Subcutaneous abdominal adipose tissue (tissue), 5 donors: ENCODE results near the gene HMCN1.
"Not testable (repeated sequence)": the region's sequence is repeated elsewhere in the genome, so short reads cannot be mapped to it uniquely, and the experiment has no call there.

Experiments used
- H3K27ac ChIP-seq: one replicate; pipeline ENCODE4 v1.7.0; 2013; ENCODE audit warnings: low read depth, mild to moderate bottlenecking, inconsistent platforms, low read length, moderate library complexity
- H3K27me3 ChIP-seq, 5 donors: one replicate each; pipeline ENCODE4 v1.7.0; 2013; ENCODE audit warnings: low read length in 5 of 5, inconsistent platforms in 1 of 5; ENCODE audit not compliant: control insufficient read depth in 5 of 5, insufficient read depth in 4 of 5
- H3K36me3 ChIP-seq, 5 donors: one replicate each; pipeline ENCODE4 v1.7.0; 2013; ENCODE audit warnings: low read length in 5 of 5; ENCODE audit not compliant: control insufficient read depth in 5 of 5, insufficient read depth in 5 of 5
- H3K4me1 ChIP-seq, 5 donors: one replicate each; pipeline ENCODE4 v1.7.0; 2013; ENCODE audit warnings: low read length in 5 of 5, mild to moderate bottlenecking in 3 of 5, moderate library complexity in 1 of 5; ENCODE audit not compliant: control insufficient read depth in 5 of 5, insufficient read depth in 5 of 5
- H3K4me3 ChIP-seq, 5 donors: one replicate each; pipeline ENCODE4 v1.7.0; 2013; ENCODE audit warnings: low read length in 5 of 5, low read depth in 1 of 5
- H3K9ac ChIP-seq, 5 donors: one replicate each; pipeline ENCODE4 v1.7.0; 2013; ENCODE audit warnings: low read length in 5 of 5, mild to moderate bottlenecking in 4 of 5, moderate library complexity in 3 of 5
- H3K9me3 ChIP-seq, 5 donors: one replicate each; pipeline ENCODE4 v1.7.0; 2013; ENCODE audit warnings: low read length in 5 of 5; ENCODE audit not compliant: control insufficient read depth in 5 of 5
- donor health status: healthy.
- donor health status: healthy.
- donor health status: healthy.
- donor health status: healthy.
- donor health status: healthy.

HMCN1 gene

DNA sequence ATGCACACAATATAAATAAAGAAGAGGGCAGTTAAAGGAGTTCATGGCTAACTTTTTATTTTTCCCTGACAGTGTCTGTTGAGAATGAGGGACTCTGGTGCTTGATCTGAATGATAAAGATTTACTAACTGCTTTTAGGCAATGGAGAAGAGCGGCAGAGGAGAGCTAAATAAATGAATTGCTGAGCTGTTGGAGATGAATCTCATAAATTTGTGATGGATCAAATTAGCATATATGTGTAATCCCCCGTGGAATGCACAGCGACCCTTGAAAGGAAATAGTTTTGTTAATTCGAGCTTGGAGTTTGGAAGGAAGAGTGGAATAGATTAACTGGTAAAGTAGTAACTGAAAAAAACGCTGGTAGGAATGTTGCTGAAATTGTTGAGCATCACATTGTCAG, 40.2 kb downstream of the HMCN1 start:
- Histone ChIP-seq H3K4me1 (no peaks in the 10 kb centered on the region), H3K27ac (no peak overlapping the region), H3K27me3 (no peaks in the 10 kb centered on the region), H3K4me3 (no peak overlapping the region), H3K36me3 (no peaks in the 10 kb centered on the region), H3K9me3 (peaks cover 0 to 4% (median 0%) of the 10 kb centered on the region in 5 donors), H3K9ac (no peak overlapping the region)

DNA sequence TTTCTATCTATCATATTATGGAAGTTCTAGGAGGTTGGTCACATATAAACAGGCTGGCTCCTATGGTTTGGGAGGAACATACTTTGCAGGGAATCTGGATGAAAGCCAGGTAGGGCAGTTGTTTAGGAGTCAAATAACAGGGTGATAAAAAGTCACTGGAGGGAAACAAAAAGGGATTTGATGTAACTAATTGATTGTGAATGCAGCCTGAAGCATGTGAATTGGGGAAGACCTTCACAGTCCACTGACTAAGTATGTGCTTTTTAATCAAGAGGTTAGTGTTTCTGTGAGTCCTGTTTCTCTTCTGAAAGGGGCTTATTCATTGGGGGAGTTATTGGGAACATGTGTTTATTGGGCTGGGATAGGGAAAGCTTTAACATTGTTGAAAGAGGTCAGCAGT, 41.3 kb downstream of the HMCN1 start:
- Histone ChIP-seq H3K4me3 (no peak overlapping the region), H3K36me3 (no peaks in the 10 kb centered on the region)

DNA sequence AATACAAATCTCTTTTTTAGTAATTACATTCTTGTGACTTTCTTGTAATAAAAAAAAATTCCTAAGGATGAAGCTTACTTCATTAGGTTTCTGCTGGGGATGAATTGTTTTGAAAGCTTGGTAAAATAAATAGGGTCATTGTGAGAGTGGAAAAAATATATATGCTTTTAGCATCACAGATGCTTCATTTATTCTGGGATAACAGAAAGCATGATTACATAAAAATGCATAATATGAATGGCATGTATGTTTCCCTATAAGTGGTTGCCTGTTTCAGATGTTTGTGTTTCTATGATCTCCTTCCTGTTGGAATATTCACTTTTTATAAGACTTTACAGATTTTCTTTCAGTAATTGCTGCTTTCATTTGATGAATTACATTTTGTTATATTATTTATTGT, 42.3 kb downstream of the HMCN1 start:
- no peaks in the 10 kb centered on the region for H3K36me3 ChIP-seq
- no peaks in the 10 kb centered on the region for H3K4me1 ChIP-seq
- H3K27ac ChIP-seq = no peak overlapping the region
- no peak overlapping the region for H3K4me3 ChIP-seq
- no peaks in the 10 kb centered on the region for H3K9me3 ChIP-seq
- H3K9ac ChIP-seq = no peak overlapping the region
- H3K27me3 ChIP-seq = no peaks in the 10 kb centered on the region

More for the DNA sequence above, 41.3 kb downstream of the HMCN1 start:
- H3K27me3 ChIP-seq = no peaks in the 10 kb centered on the region
- H3K27ac ChIP-seq = no peak overlapping the region
- no peaks in the 10 kb centered on the region for H3K9me3 ChIP-seq
- no peak overlapping the region for H3K9ac ChIP-seq
- H3K4me1 ChIP-seq = no peaks in the 10 kb centered on the region

DNA sequence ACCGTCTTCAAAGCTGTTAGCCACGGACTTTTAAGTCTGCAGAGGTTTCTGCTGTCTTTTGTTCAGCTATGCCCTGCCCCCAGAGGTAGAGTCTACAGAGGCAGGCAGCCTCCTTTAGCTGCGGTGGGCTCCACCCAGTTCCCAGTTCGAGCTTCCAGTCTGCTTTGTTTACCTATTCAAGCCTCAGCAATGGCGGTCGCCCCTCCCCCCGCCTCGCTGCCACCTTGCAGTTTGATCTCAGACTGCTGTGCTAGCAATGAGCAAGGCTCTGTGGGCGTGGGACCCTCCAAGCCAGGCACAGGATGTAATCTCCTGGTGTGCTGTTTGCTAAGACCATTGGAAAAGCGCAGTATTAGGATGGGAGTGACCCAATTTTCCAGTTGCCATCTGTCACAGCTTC, 49.7 kb downstream of the HMCN1 start:
- H3K27me3 ChIP-seq, H3K27ac ChIP-seq, H3K36me3 ChIP-seq, H3K9ac ChIP-seq, H3K4me3 ChIP-seq, H3K9me3 ChIP-seq, H3K4me1 ChIP-seq: not testable (repeated sequence)

DNA sequence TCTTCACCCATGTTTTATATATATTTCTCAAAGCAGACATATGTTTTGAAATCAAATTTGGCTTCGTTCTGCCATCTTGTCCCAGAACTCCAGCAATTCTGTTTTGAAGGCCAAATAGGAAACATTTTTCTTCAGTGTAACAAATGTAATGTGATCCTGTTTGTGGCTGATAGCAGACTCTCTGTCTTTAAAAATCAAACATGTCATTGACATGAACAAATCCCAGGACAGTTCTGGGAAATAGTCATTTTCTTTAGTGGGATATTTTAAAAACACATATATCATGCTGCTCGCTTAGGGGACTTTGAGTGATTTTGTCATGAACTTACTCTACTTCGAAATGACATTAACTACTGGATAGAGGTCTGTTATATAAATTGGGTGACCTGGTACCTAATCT, 51.4 kb downstream of the HMCN1 start:
- Histone ChIP-seq H3K9ac (no peak overlapping the region), H3K27me3 (no peaks in the 10 kb centered on the region), H3K27ac (no peak overlapping the region)

DNA sequence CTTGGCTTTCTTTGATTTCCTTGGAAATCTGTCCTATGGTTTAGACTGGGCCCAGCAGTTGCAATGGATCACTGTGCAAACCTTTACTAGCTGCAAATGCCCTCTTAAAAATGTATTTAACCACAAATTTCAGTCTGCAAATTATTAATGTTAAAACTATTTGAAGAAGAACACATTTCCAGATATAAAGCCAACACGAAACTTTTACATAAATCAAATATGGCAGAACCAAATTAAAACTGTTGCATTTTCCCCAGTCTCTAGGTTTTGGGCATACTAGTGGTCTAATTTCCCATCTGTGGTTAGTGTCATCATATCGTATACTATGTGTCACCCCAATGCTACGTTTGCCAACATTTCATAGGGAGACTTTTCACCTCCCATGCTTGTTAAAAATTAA, 52.3 kb downstream of the HMCN1 start:
- Histone ChIP-seq H3K9ac (no peak overlapping the region), H3K27me3 (no peaks in the 10 kb centered on the region), H3K4me1 (peaks cover 0 to 23% (median 5%) of the 10 kb centered on the region in 5 donors), H3K36me3 (no peaks in the 10 kb centered on the region), H3K4me3 (no peak overlapping the region), H3K9me3 (no peaks in the 10 kb centered on the region), H3K27ac (no peak overlapping the region)

More for the DNA sequence above, 51.4 kb downstream of the HMCN1 start:
- Histone ChIP-seq H3K36me3 (no peaks in the 10 kb centered on the region), H3K4me1 (peaks cover 0 to 22% (median 5%) of the 10 kb centered on the region in 5 donors), H3K4me3 (no peak overlapping the region), H3K9me3 (no peaks in the 10 kb centered on the region)

DNA sequence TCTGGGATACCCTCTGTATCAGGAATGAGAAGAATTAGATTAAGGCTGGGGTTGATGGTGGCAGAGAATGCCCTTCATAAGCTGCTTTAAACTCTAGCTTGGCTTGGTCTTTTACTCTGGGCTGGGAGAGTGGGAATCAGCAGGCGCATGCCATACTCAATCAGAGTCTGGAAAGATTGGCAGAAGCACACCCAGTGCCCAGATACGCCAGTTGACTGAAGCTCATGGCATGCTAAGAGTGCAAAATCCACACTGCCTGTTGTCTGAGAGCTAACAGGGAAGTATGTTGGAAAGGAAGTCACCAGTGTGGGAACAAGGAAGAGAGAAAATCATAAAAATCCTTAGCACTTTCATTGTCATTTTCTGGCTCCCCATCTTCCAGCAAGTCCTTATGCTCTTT, 53.0 kb downstream of the HMCN1 start:
- Histone ChIP-seq H3K4me1 (peaks cover 0 to 23% (median 5%) of the 10 kb centered on the region in 5 donors), H3K9me3 (no peaks in the 10 kb centered on the region), H3K36me3 (no peaks in the 10 kb centered on the region), H3K27me3 (no peaks in the 10 kb centered on the region), H3K9ac (no peak overlapping the region), H3K4me3 (no peak overlapping the region), H3K27ac (no peak overlapping the region)

DNA sequence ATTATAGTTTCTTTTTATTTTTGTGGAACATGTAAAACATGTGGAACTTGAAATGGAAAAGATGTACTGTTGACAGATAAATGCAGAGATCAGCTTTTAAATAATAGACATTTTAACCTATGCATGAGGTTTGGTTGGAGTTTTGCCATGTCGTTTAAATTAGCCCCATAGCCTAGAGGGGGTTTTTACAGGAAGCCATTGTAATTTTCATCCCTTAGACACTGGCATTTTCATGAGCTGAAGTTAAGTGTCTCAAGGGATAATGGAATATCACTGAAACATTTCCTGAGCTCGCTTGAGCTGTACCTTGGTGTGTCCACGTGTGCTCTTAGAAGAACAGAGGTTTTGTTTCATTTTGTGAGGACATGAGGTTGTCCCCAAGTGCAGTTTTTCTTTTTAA, 54.2 kb downstream of the HMCN1 start:
- no peak overlapping the region for H3K9ac ChIP-seq
- H3K9me3 ChIP-seq = no peaks in the 10 kb centered on the region
- no peaks in the 10 kb centered on the region for H3K36me3 ChIP-seq
- H3K4me3 ChIP-seq = no peak overlapping the region
- H3K27ac ChIP-seq = no peak overlapping the region
- no peaks in the 10 kb centered on the region for H3K27me3 ChIP-seq
- H3K4me1 ChIP-seq = peaks cover 0 to 23% (median 5%) of the 10 kb centered on the region in 5 donors

DNA sequence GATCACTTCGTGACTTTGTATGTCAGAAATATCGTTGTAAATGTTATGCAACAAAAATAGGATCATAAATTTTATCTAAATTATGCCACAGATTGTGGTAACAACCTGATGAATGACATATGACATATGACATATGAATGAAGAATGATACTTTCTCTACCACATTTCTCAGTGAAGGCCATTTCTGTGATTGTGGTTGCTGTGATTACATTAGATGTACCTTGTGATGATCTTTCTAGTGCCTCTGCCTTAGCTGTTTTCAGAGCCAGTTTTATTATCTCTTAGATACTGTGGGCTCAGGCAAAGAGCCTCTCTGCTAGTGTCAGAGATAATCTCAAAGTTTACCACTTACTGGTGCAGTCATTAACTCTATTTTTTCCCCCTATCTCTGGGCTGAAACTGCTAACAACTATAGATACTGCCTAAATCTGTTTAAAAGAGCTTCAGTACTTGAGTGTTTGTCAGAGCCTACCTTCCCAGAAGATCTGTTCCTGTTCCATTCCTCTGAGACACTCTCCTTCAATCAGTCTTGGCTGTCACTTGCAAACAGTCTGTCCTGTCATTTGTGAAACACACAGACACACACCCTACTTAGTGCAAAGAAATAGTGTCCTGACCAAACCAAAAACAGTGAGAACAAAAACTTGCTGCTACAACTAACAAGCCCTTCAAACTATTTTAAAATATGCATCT, 55.5 kb downstream of the HMCN1 start:
- no peak overlapping the region for H3K9ac ChIP-seq
- no peaks in the 10 kb centered on the region for H3K27me3 ChIP-seq
- no peaks in the 10 kb centered on the region for H3K36me3 ChIP-seq
- H3K27ac ChIP-seq = no peak overlapping the region
- H3K4me1 ChIP-seq = peaks cover 0 to 23% (median 5%) of the 10 kb centered on the region in 5 donors
- no peaks in the 10 kb centered on the region for H3K9me3 ChIP-seq
- H3K4me3 ChIP-seq = no peak overlapping the region

DNA sequence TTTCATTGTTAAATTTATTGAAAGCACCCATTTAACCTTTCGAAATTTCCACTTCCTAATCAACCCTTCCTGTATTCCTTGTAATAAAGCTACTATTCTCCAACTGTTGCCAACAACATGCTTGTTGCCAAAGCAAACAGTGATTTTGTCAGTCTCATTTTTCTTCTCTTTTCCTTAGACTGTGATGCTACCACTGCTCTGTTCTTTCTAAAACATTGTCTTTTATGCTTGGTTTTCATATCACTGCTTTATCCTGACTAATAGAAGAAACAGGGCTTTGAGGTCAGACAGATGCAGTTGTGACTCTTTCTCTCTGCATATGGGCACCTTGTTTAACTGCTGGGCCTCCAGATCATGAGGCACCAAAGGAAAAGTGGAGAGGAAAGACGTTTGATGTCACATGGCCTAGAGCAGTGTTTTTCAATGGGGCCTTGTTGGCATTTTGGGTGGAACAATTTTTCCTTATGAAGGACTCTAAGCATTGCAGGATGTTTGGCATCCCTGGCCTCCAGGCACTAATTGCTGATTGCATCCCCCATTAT, 56.1 kb downstream of the HMCN1 start:
- Histone ChIP-seq H3K36me3 (no peaks in the 10 kb centered on the region), H3K9ac (no peak overlapping the region), H3K9me3 (no peaks in the 10 kb centered on the region), H3K4me1 (peaks cover 0 to 23% (median 5%) of the 10 kb centered on the region in 5 donors), H3K27me3 (no peaks in the 10 kb centered on the region), H3K27ac (no peak overlapping the region), H3K4me3 (no peak overlapping the region)
